Stomach smooth muscle (tissue), 2 donors: ENCODE data around the gene ARL13A.

Source experiments
- H3K27ac ChIP-seq: one replicate; pipeline ENCODE4 v1.7.0; 2013; ENCODE audit warnings: mild to moderate bottlenecking, low read length, inconsistent platforms
- H3K27me3 ChIP-seq, 2 donors: one replicate each; pipeline ENCODE4 v1.7.0; 2013; ENCODE audit warnings: low read length in 2 of 2; ENCODE audit not compliant: insufficient read depth in 2 of 2, control insufficient read depth in 1 of 2
- H3K36me3 ChIP-seq, 2 donors: one replicate each; pipeline ENCODE4 v1.7.0; 2013; ENCODE audit warnings: low read length in 2 of 2; ENCODE audit not compliant: control insufficient read depth in 2 of 2, insufficient read depth in 2 of 2
- H3K4me1 ChIP-seq: one replicate; pipeline ENCODE4 v1.7.0; 2013; ENCODE audit warnings: low read length; ENCODE audit not compliant: control insufficient read depth, insufficient read depth
- H3K4me3 ChIP-seq, 2 donors: one replicate each; pipeline ENCODE4 v1.7.0; 2013; ENCODE audit warnings: low read length in 2 of 2
- H3K9ac ChIP-seq, 2 donors: one replicate each; pipeline ENCODE4 v1.7.0; 2013; ENCODE audit warnings: low read length in 2 of 2, mild to moderate bottlenecking in 1 of 2
- H3K9me3 ChIP-seq, 2 donors: one replicate each; pipeline ENCODE4 v1.7.0; 2013; ENCODE audit warnings: low read length in 2 of 2; ENCODE audit not compliant: control insufficient read depth in 2 of 2
- donor health status: healthy.
- donor health status: Pancreatic carcinoma.

The ARL13A gene

GRCh38 chrX:100969408-100969807 is at the start of gene ARL13A:
ARL13A (plus strand) TSS chrX:100969708; CDS start chrX:100973690, 3,982 bp downstream.
- H3K27ac ChIP-seq: no peak within 1 kb of the TSS
- H3K36me3 ChIP-seq: no peaks in the 10 kb centered on the region
- H3K4me1 ChIP-seq: no peaks in the 10 kb centered on the region

GRCh38 chrX:100924375-100924774 is 45.1 kb upstream of the ARL13A start:
- Histone ChIP-seq H3K9me3 (no peaks in the 10 kb centered on the region), H3K4me3 (no peak overlapping the region), H3K36me3 (no peaks in the 10 kb centered on the region), H3K4me1 (no peaks in the 10 kb centered on the region), H3K27me3 (no peaks in the 10 kb centered on the region), H3K27ac (no peak overlapping the region), H3K9ac (no peak overlapping the region)

More at GRCh38 chrX:100969408-100969807, at the start of gene ARL13A:
- H3K9ac ChIP-seq: no peak within 1 kb of the TSS
- H3K4me3 ChIP-seq: no peak within 1 kb of the TSS
- H3K9me3 ChIP-seq: no peaks in the 10 kb centered on the region
- peaks cover 0 to 4% of the 10 kb centered on the region in 2 donors for H3K27me3 ChIP-seq

- peaks cover 0 to 3% of the 10 kb centered on the region in 2 donors for H3K9me3 ChIP-seq
- H3K27ac ChIP-seq: no peak overlapping the region
- no peaks in the 10 kb centered on the region for H3K4me1 ChIP-seq
- peaks cover 0 to 4% of the 10 kb centered on the region in 2 donors for H3K27me3 ChIP-seq
- no peak overlapping the region for H3K9ac ChIP-seq
- no peak overlapping the region for H3K4me3 ChIP-seq
- H3K36me3 ChIP-seq: no peaks in the 10 kb centered on the region
These were observed 43.1 kb upstream of the ARL13A start for GRCh38 chrX:100926453-100926852.

- peaks cover 0 to 7% of the 10 kb centered on the region in 2 donors for H3K27me3 ChIP-seq
- H3K9ac ChIP-seq: no peak within 1 kb of the TSS
- H3K27ac ChIP-seq: no peak within 1 kb of the TSS
- H3K36me3 ChIP-seq: no peaks in the 10 kb centered on the region
- H3K9me3 ChIP-seq: peaks cover 0 to 5% of the 10 kb centered on the region in 2 donors
- H3K4me3 ChIP-seq: peak within 1 kb of the TSS; percentile 55 to 69
- no peaks in the 10 kb centered on the region for H3K4me1 ChIP-seq
These were observed 40.6 kb upstream of the ARL13A start, which contains the start of gene XKRX for GRCh38 chrX:100928660-100929613. XKRX (minus strand) TSS chrX:100928917; CDS start chrX:100928304, 613 bp downstream.

GRCh38 chrX:100931218-100931924 is 38.1 kb upstream of the ARL13A start:
- Histone ChIP-seq H3K4me3 (no peak overlapping the region), H3K27ac (no peak overlapping the region), H3K9ac (no peak overlapping the region), H3K27me3 (peaks cover 0 to 7% of the 10 kb centered on the region in 2 donors), H3K9me3 (peaks cover 0 to 5% of the 10 kb centered on the region in 2 donors), H3K4me1 (no peaks in the 10 kb centered on the region), H3K36me3 (no peaks in the 10 kb centered on the region)

- Histone ChIP-seq H3K27me3 (peaks cover 0 to 7% of the 10 kb centered on the region in 2 donors), H3K9ac (no peak overlapping the region), H3K36me3 (no peaks in the 10 kb centered on the region), H3K4me3 (no peak overlapping the region), H3K9me3 (peaks cover 0 to 5% of the 10 kb centered on the region in 2 donors), H3K4me1 (no peaks in the 10 kb centered on the region), H3K27ac (no peak overlapping the region)
These were observed 37.6 kb upstream of the ARL13A start for GRCh38 chrX:100931925-100932285.

- Histone ChIP-seq H3K36me3 (no peaks in the 10 kb centered on the region), H3K27me3 (peaks cover 0 to 3% of the 10 kb centered on the region in 2 donors)
These were observed 33.7 kb upstream of the ARL13A start for GRCh38 chrX:100935767-100936166.

GRCh38 chrX:100939333-100939732 is 30.2 kb upstream of the ARL13A start:
- Histone ChIP-seq H3K27ac (no peak overlapping the region), H3K9me3 (no peaks in the 10 kb centered on the region), H3K4me1 (no peaks in the 10 kb centered on the region), H3K4me3 (no peak overlapping the region), H3K36me3 (no peaks in the 10 kb centered on the region), H3K9ac (no peak overlapping the region), H3K27me3 (no peaks in the 10 kb centered on the region)

More at GRCh38 chrX:100935767-100936166, 33.7 kb upstream of the ARL13A start:
- H3K4me1 ChIP-seq: no peaks in the 10 kb centered on the region
- H3K9me3 ChIP-seq: peaks cover 0 to 5% of the 10 kb centered on the region in 2 donors
- no peak overlapping the region for H3K4me3 ChIP-seq
- no peak overlapping the region for H3K27ac ChIP-seq
- H3K9ac ChIP-seq: no peak overlapping the region

GRCh38 chrX:100944601-100945000 is 24.9 kb upstream of the ARL13A start:
- no peaks in the 10 kb centered on the region for H3K36me3 ChIP-seq
- H3K27me3 ChIP-seq: peaks cover 0 to 4% of the 10 kb centered on the region in 2 donors
- H3K4me1 ChIP-seq: no peaks in the 10 kb centered on the region
- no peak overlapping the region for H3K9ac ChIP-seq
- no peak overlapping the region for H3K27ac ChIP-seq
- no peaks in the 10 kb centered on the region for H3K9me3 ChIP-seq
- H3K4me3 ChIP-seq: no peak overlapping the region

GRCh38 chrX:100946299-100946927 is 23.1 kb upstream of the ARL13A start:
- H3K4me3 ChIP-seq: no peak overlapping the region
- H3K27me3 ChIP-seq: peaks cover 0 to 4% of the 10 kb centered on the region in 2 donors
- H3K9me3 ChIP-seq: no peaks in the 10 kb centered on the region

More at GRCh38 chrX:100946299-100946927, 23.1 kb upstream of the ARL13A start:
- no peaks in the 10 kb centered on the region for H3K4me1 ChIP-seq
- H3K9ac ChIP-seq: no peak overlapping the region
- no peak overlapping the region for H3K27ac ChIP-seq
- H3K36me3 ChIP-seq: no peaks in the 10 kb centered on the region
